GM12874 (cell line): ENCODE data around the gene PPARA.

Experiments used
- TF ChIP-seq, protein P1 (sequence below): IDR thresholded peaks from 2 replicates; pipeline ENCODE4 v1.5.1; 2011; ENCODE audit warnings: low read depth, mild to moderate bottlenecking, control low read depth, low read length, moderate library complexity; ENCODE audit not compliant: insufficient read depth

PPARA gene

GRCh38 chr22:46202897-46203600 is 52.7 kb downstream of the PPARA start:
- TF ChIP-seq, protein P1, sequence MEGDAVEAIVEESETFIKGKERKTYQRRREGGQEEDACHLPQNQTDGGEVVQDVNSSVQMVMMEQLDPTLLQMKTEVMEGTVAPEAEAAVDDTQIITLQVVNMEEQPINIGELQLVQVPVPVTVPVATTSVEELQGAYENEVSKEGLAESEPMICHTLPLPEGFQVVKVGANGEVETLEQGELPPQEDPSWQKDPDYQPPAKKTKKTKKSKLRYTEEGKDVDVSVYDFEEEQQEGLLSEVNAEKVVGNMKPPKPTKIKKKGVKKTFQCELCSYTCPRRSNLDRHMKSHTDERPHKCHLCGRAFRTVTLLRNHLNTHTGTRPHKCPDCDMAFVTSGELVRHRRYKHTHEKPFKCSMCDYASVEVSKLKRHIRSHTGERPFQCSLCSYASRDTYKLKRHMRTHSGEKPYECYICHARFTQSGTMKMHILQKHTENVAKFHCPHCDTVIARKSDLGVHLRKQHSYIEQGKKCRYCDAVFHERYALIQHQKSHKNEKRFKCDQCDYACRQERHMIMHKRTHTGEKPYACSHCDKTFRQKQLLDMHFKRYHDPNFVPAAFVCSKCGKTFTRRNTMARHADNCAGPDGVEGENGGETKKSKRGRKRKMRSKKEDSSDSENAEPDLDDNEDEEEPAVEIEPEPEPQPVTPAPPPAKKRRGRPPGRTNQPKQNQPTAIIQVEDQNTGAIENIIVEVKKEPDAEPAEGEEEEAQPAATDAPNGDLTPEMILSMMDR: no peak

DNA sequence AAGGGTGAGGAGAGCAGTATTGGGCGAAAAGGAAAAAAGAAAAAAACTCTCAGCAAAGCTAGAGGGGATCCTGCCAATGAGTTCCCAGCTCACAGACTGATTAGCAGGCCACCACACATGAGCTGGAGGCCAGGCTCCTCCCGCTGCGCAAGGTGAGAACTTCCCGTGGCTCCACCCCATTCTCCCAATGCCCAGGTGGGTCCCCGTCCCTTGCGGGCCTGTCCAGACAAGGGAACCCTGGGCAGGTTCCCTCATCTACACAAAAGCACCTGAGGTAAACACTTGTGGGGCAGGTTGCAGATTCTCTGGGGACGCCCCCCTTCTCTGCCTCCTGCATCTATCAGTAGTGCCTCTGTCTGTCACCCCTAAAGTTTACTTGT is 53.3 kb downstream of the PPARA start:
- TF ChIP-seq, protein P1: no peak

DNA sequence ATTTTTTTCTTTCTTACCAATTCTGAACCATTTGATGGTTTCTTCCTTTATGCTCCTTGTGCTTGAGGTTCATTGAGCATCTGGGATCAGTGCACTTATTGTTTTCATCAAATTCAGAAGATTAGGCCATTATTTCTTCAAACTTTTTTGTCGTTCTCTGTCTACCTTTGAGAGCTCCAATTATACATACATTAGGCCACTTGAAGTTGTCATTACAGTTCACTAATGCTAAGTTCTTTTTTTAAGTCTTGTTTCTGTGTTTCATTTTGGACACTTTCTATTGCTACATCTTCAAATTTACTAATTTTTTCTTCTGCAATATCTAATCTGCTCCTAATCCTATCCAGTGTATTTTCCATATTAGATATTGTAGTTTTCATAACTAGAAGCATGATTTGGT is 58.9 kb downstream of the PPARA start:
- TF ChIP-seq, protein P1: no peak

GRCh38 chr22:46212195-46212594 is 61.9 kb downstream of the PPARA start:
- TF ChIP-seq, protein P1: no peak

DNA sequence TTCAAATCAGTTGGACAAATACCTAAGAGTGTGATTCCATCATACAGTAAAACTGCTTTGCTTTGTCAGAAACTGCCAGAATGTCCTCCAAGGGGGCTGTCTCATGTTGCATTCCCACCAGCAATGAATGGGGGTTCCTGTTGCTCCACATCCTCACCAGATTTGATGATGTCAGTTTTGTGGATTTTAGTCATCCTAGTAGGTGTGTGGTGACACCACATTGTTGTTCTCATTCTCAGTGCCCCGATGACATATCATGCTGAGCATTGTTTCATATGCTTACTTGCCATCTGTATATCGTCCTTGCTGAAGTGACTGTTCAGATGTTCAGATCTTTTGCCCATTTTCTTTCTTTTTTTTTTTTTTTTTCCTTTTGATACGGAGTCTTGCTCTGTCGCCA is 62.7 kb downstream of the PPARA start:
- TF ChIP-seq, protein P1: no peak

DNA sequence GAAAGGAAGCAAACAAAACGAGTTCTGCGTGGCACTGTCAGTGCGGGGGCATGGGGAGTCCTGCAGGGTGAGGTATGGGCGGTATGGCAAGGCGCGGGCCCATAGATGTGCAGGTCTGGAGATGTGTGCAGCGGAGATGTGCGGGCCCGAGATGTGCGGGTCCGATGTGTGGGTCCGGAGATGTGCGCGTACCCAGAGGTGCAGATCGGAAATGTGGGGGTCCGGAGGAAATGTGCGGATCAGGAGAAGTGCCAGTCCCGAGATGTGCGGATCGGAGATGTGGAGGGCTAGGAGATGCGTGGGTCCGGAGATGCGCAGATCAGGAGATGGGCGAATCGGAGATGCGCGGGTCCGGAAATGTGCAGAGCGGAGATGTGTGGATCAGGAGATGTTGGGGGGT is 63.8 kb downstream of the PPARA start:
- TF ChIP-seq, protein P1: no peak

GRCh38 chr22:46214616-46215015 is 64.3 kb downstream of the PPARA start:
- TF ChIP-seq, protein P1: no peak
